IMR-90 (cell line): ENCODE data around the gene P4HA1. TPM values are rescaled to one million over a fixed set of nuclear protein-coding genes. Genes with fewer than 3 reads are reported as not detected.

ENCODE experiments used
- ATAC-seq: fragments of 200-7000 bp; cut with Tn5 transposase; 2 replicates; pipeline ENCODE4 v1.9.1; 2020; ENCODE audit warnings: low read depth, mild to moderate bottlenecking, moderate library complexity
- BruUV-seq: library from RNA; stranded (reverse); fragments of 400-500 nt; replicated peaks from 2 replicates; lab custom pipeline; 2021; lab: Mats Ljungman, UMichigan
- CTCF ChIA-PET: fragments of 300-600 bp; formaldehyde crosslinking; extraction: SDS; loops from one replicate; lab custom pipeline; 2021; ENCODE audit warnings: antibody characterized with exemption; lab: Yijun Ruan, JAX
- POLR2A ChIA-PET: fragments of 300-600 bp; sonication (Branson Sonifier 250); formaldehyde crosslinking; loops from one replicate; lab custom pipeline; 2022; ENCODE audit warnings: antibody characterized with exemption; ENCODE audit not compliant: unreplicated experiment; lab: Charles Lee
- DNase-seq: peaks from one replicate; pipeline ENCODE4 v3.0.0; 2013
- H2AFZ ChIP-seq: replicated peaks from 2 replicates; pipeline ENCODE3; 2013; ENCODE audit warnings: low read length, mild to moderate bottlenecking; ENCODE audit not compliant: poor library complexity
- H2AK5ac ChIP-seq: 2 replicates; pipeline ENCODE4 v1.6.1; 2013; ENCODE audit warnings: low read depth, low read length, inconsistent platforms
- H2AK9ac ChIP-seq: replicated peaks from 2 replicates; pipeline ENCODE3; 2013; ENCODE audit warnings: mild to moderate bottlenecking, low read depth, low read length, moderate library complexity; ENCODE audit not compliant: poor library complexity
- H2BK120ac ChIP-seq: 2 replicates; pipeline ENCODE4 v1.6.1; 2013; ENCODE audit warnings: low read depth, low read length, inconsistent platforms
- H2BK15ac ChIP-seq: 3 replicates; pipeline ENCODE4 v1.6.1; 2013; ENCODE audit warnings: low read depth, low read length, inconsistent platforms
- H2BK20ac ChIP-seq: 2 replicates; pipeline ENCODE4 v1.6.1; 2013; ENCODE audit warnings: low read depth, mild to moderate bottlenecking, inconsistent platforms, low read length, moderate library complexity
- H2BK5ac ChIP-seq: 2 replicates; pipeline ENCODE4 v1.6.1; 2013; ENCODE audit warnings: mild to moderate bottlenecking, low read depth, low read length, inconsistent platforms; ENCODE audit not compliant: poor library complexity, severe bottlenecking
- H3K14ac ChIP-seq: replicated peaks from 2 replicates; pipeline ENCODE4 v1.6.1; 2013; ENCODE audit warnings: low read depth, low read length, inconsistent platforms
- H3K18ac ChIP-seq: 2 replicates; pipeline ENCODE4 v1.6.1; 2013; ENCODE audit warnings: low read depth, low read length, control low read depth
- H3K23ac ChIP-seq: 2 replicates; pipeline ENCODE4 v1.6.1; 2013; ENCODE audit warnings: low read depth, low read length, inconsistent platforms
- H3K27ac ChIP-seq: 2 replicates; pipeline ENCODE4 v1.5.1; 2013; ENCODE audit warnings: mild to moderate bottlenecking, control low read depth, low read length; ENCODE audit not compliant: insufficient read depth
- H3K27me3 ChIP-seq: 2 replicates; pipeline ENCODE4 v1.6.1; 2013; ENCODE audit warnings: low read length; ENCODE audit not compliant: control insufficient read depth, insufficient read depth
- H3K36me3 ChIP-seq: 2 replicates; pipeline ENCODE4 v1.6.1; 2013; ENCODE audit warnings: low read length, mixed read lengths; ENCODE audit not compliant: control insufficient read depth, insufficient read depth
- H3K4ac ChIP-seq: 2 replicates; pipeline ENCODE4 v1.6.1; 2013; ENCODE audit warnings: low read depth, low read length, inconsistent platforms
- H3K4me1 ChIP-seq: 2 replicates; pipeline ENCODE4 v1.6.1; 2013; ENCODE audit warnings: low read length, mixed read lengths; ENCODE audit not compliant: control insufficient read depth, insufficient read depth
- H3K4me2 ChIP-seq: 2 replicates; pipeline ENCODE4 v1.6.1; 2013; ENCODE audit warnings: low read depth, mild to moderate bottlenecking, control low read depth, low read length, moderate library complexity
- H3K4me3 ChIP-seq: 2 replicates; pipeline ENCODE4 v1.5.1; 2013; ENCODE audit warnings: low read depth, mild to moderate bottlenecking, control low read depth, low read length, moderate library complexity; ENCODE audit not compliant: insufficient read depth
- H3K56ac ChIP-seq: 2 replicates; pipeline ENCODE4 v1.6.1; 2013; ENCODE audit warnings: low read length, inconsistent platforms; ENCODE audit not compliant: insufficient read depth; ENCODE audit errors: extremely low read depth
- H3K79me1 ChIP-seq, 2 experiments: 2 replicates each; pipeline ENCODE4 v1.6.1; 2013; ENCODE audit warnings: low read length in 2 of 2, inconsistent platforms in 1 of 2, low read depth in 1 of 2
- H3K9ac ChIP-seq: 2 replicates; pipeline ENCODE4 v1.6.1; 2013; ENCODE audit warnings: low read depth, low read length, control low read depth
- H3K9me1 ChIP-seq: 2 replicates; pipeline ENCODE4 v1.6.1; 2013; ENCODE audit warnings: low read length, inconsistent platforms; ENCODE audit not compliant: insufficient read depth
- H3K9me3 ChIP-seq: 2 replicates; pipeline ENCODE4 v1.6.1; 2013; ENCODE audit warnings: low read length; ENCODE audit not compliant: control insufficient read depth, insufficient read depth
- H4K20me1 ChIP-seq: 2 replicates; pipeline ENCODE4 v1.6.1; 2013; ENCODE audit warnings: low read length, inconsistent platforms; ENCODE audit not compliant: insufficient read depth
- H4K5ac ChIP-seq: 2 replicates; pipeline ENCODE4 v1.6.1; 2013; ENCODE audit warnings: mild to moderate bottlenecking, low read depth, low read length, control low read depth
- H4K8ac ChIP-seq, 2 experiments: 2 replicates each; pipeline ENCODE4 v1.6.1; 2013; ENCODE audit warnings: low read depth in 2 of 2, low read length in 2 of 2, control low read depth in 1 of 2, inconsistent platforms in 1 of 2
- H4K91ac ChIP-seq: 2 replicates; pipeline ENCODE4 v1.6.1; 2013; ENCODE audit warnings: low read depth, low read length, inconsistent platforms; ENCODE audit not compliant: insufficient read depth
- BHLHE40 ChIP-seq: fragments of 150-350 bp; IDR thresholded peaks from 2 replicates; pipeline ENCODE4 v1.6.1; 2016; ENCODE audit warnings: mild to moderate bottlenecking, low read depth, low read length
- CHD1 ChIP-seq: IDR thresholded peaks from 2 replicates; pipeline ENCODE4 v1.6.1; 2012; ENCODE audit warnings: low read depth, low read length, improper control_type of control experiment
- FOS ChIP-seq: fragments of 150-350 bp; IDR thresholded peaks from 2 replicates; pipeline ENCODE4 v1.6.1; 2016; ENCODE audit warnings: low read depth, low read length
- MAFK ChIP-seq: IDR thresholded peaks from 2 replicates; pipeline ENCODE4 v1.6.1; 2012; ENCODE audit warnings: low read depth, low read length, improper control_type of control experiment
- MAZ ChIP-seq: IDR thresholded peaks from 2 replicates; pipeline ENCODE4 v1.6.1; 2012; ENCODE audit warnings: low read depth, mild to moderate bottlenecking, low read length, improper control_type of control experiment, moderate library complexity, borderline replicate concordance
- MXI1 ChIP-seq: IDR thresholded peaks from 2 replicates; pipeline ENCODE4 v1.6.1; 2012; ENCODE audit warnings: low read depth, mild to moderate bottlenecking, low read length, moderate library complexity, borderline replicate concordance
- NFE2L2 ChIP-seq: fragments of 150-350 bp; IDR thresholded peaks from 2 replicates; pipeline ENCODE4 v1.6.1; 2016; ENCODE audit warnings: low read depth, mild to moderate bottlenecking, low read length
- POLR2A ChIP-seq: IDR thresholded peaks from 2 replicates; pipeline ENCODE4 v1.6.1; 2012; ENCODE audit warnings: mild to moderate bottlenecking, low read depth, low read length
- RAD21 ChIP-seq: IDR thresholded peaks from 2 replicates; pipeline ENCODE4 v1.6.1; 2012; ENCODE audit warnings: low read length, improper control_type of control experiment
- SMC3 ChIP-seq: fragments of 150-350 bp; IDR thresholded peaks from 2 replicates; pipeline ENCODE4 v1.6.1; 2016; ENCODE audit warnings: low read depth, mild to moderate bottlenecking, antibody characterized with exemption, low read length, moderate library complexity
- WGBS, 2 experiments: methylation state at CpG; one replicate each; pipeline versions ENCODE4 v1.1.5 to v1.1.7; 2013; ENCODE audit warnings: missing lambda C conversion rate in 2 of 2; ENCODE audit not compliant: insufficient read length in 1 of 2; ENCODE audit errors: extremely low coverage in 2 of 2; 5-methylcytosine and 5-hydroxymethylcytosine counted together
- dilution Hi-C: fragments of 300-500 bp; cut with HindIII; formaldehyde crosslinking; loops from one replicate; pipeline ENCODE4 v1.14.3; 2018; ENCODE audit warnings: low sequenced_read_pairs; ENCODE audit not compliant: unreplicated experiment
- in situ Hi-C: fragments of 300-500 bp; cut with MboI; formaldehyde crosslinking; loops from 3 replicates; pipeline ENCODE4 v1.14.3; 2019; ENCODE audit warnings: low sequenced_read_pairs, inconsistent platforms, mixed read lengths
- intact Hi-C: fragments of 100-400 bp; cut with micrococcal nuclease; formaldehyde crosslinking; loops from 2 replicates; pipeline ENCODE4 v1.10.0; 2022
- polyA plus RNA-seq, 3 experiments: library from polyadenylated mRNA; depleted of rRNA; stranded (reverse); fragments of >200 nt; gene quantifications; 2 replicates each; pipeline ENCODE4 v1.2.3, GENCODE V29; 2012; ENCODE audit warnings: low replicate concordance in 1 of 3
- total RNA-seq: library from RNA; depleted of rRNA; stranded (reverse); fragments of >200 nt; gene quantifications from 2 replicates; pipeline ENCODE4 v1.2.3, GENCODE V29; 2012
- TF ChIP-seq, protein P1 (sequence below): fragments of 150-350 bp; IDR thresholded peaks from 2 replicates; pipeline ENCODE4 v1.6.1; 2016; ENCODE audit warnings: low read depth, mild to moderate bottlenecking, low read length, moderate library complexity, borderline replicate concordance
- TF ChIP-seq, protein P2 (sequence below): conservative IDR thresholded peaks from 2 replicates; pipeline ENCODE4 v1.5.1; 2012; ENCODE audit warnings: mild to moderate bottlenecking, low read depth, low read length, improper control_type of control experiment
- TF ChIP-seq, protein P3 (sequence below): fragments of 150-350 bp; IDR thresholded peaks from 2 replicates; pipeline ENCODE4 v1.6.1; 2017; ENCODE audit warnings: mild to moderate bottlenecking, antibody characterized with exemption, low read length, low read depth

The P4HA1 gene
- total and polyA plus RNA-seq, 2 of the 4 experiments (the other 2 are of a cell fraction): 178 to 241 TPM

DNA sequence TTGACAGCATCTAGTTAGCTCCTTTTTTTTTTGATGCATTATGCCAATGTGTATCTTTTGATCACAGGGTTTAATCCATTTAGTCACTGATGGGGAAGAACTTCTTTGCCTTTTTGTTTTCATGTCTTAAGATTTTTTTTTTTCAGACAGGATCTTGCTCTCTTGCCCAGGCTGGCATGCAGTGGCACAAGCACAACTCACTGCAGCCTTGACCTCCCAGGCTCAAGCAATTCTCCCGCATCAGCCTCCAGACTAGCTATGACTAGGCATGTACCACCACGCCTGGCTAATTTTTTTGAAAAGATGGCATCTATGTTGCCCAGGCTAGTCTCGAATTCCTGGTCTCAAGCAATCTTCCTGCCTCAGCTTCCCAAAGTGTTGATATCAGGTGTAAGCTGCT lies 95.7 kb downstream of the P4HA1 start:
- Histone ChIP-seq H3K18ac (no peak overlapping the region), H3K9ac (no peak overlapping the region), H4K91ac (no peak overlapping the region), H2BK15ac (no peak overlapping the region), H2BK20ac (no peak overlapping the region), H3K4ac (no peak overlapping the region), H2AFZ (no peak overlapping the region), H3K14ac (no peak overlapping the region), H3K4me3 (no peak overlapping the region), H2BK120ac (no peak overlapping the region), H3K27me3 (no peaks in the 10 kb centered on the region), H3K36me3 (peaks cover 11% of the 10 kb centered on the region), H3K9me1 (peaks cover 2% of the 10 kb centered on the region; the same call in 1 of the 2 replicates), H2AK5ac (no peak overlapping the region), H2AK9ac (no peak overlapping the region), H3K23ac (no peak overlapping the region), H4K20me1 (no peaks in the 10 kb centered on the region; the same call in 1 of the 2 replicates), H2BK5ac (no peak overlapping the region), H4K5ac (no peak overlapping the region), H4K8ac (no peak overlapping the region), H3K4me1 (peaks cover 3% of the 10 kb centered on the region), H3K56ac (no peak overlapping the region), H3K79me1 (no peaks in the 10 kb centered on the region), H3K4me2 (no peak overlapping the region), H3K27ac (no peak overlapping the region), H3K9me3 (no peaks in the 10 kb centered on the region)
- POLR2A ChIA-PET: no interaction called here
- no peak for DNase-seq
- ATAC-seq: no peak
- intact Hi-C loops (loop anchor here (10.0 kb wide), 1 partner anchor 144 kb away; no protein-coding TSS in a partner anchor), in situ Hi-C loops (no loop called here), dilution Hi-C loops (no loop called here)
- 100% methylated on average over 1 of the region's 3 CpGs; no CpG with 5 or more reads in 1 of the 2 experiments for WGBS, 2 experiments
- CTCF ChIA-PET: no interaction called here
- BruUV-seq: no TSS peak
- no peak for TF ChIP-seq RAD21
- TF ChIP-seq, protein P1, sequence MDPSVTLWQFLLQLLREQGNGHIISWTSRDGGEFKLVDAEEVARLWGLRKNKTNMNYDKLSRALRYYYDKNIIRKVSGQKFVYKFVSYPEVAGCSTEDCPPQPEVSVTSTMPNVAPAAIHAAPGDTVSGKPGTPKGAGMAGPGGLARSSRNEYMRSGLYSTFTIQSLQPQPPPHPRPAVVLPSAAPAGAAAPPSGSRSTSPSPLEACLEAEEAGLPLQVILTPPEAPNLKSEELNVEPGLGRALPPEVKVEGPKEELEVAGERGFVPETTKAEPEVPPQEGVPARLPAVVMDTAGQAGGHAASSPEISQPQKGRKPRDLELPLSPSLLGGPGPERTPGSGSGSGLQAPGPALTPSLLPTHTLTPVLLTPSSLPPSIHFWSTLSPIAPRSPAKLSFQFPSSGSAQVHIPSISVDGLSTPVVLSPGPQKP: no peak
- TF ChIP-seq POLR2A: no peak
- no peak for TF ChIP-seq BHLHE40
- TF ChIP-seq MAZ: no peak
- no peak for TF ChIP-seq CHD1
- TF ChIP-seq, protein P2, sequence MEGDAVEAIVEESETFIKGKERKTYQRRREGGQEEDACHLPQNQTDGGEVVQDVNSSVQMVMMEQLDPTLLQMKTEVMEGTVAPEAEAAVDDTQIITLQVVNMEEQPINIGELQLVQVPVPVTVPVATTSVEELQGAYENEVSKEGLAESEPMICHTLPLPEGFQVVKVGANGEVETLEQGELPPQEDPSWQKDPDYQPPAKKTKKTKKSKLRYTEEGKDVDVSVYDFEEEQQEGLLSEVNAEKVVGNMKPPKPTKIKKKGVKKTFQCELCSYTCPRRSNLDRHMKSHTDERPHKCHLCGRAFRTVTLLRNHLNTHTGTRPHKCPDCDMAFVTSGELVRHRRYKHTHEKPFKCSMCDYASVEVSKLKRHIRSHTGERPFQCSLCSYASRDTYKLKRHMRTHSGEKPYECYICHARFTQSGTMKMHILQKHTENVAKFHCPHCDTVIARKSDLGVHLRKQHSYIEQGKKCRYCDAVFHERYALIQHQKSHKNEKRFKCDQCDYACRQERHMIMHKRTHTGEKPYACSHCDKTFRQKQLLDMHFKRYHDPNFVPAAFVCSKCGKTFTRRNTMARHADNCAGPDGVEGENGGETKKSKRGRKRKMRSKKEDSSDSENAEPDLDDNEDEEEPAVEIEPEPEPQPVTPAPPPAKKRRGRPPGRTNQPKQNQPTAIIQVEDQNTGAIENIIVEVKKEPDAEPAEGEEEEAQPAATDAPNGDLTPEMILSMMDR: no peak
- TF ChIP-seq NFE2L2: no peak
- no peak for TF ChIP-seq SMC3
- no peak for TF ChIP-seq FOS
- TF ChIP-seq MXI1: no peak
- no peak for TF ChIP-seq MAFK
- TF ChIP-seq, protein P3, sequence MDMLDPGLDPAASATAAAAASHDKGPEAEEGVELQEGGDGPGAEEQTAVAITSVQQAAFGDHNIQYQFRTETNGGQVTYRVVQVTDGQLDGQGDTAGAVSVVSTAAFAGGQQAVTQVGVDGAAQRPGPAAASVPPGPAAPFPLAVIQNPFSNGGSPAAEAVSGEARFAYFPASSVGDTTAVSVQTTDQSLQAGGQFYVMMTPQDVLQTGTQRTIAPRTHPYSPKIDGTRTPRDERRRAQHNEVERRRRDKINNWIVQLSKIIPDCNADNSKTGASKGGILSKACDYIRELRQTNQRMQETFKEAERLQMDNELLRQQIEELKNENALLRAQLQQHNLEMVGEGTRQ: no peak
